K562 (cell line): Measurements from ENCODE around the gene LMNA.
"Not testable (repeated sequence)": the region's sequence is repeated elsewhere in the genome, so short reads cannot be mapped to it uniquely, and the experiment has no call there.

Experiments used
- CTCF ChIP-seq, 3 experiments: IDR thresholded peaks in 2 of 3; conservative IDR thresholded peaks in 1 of 3; 2 replicates each; pipeline ENCODE4 v1.5.1; 2011 to 2012; ENCODE audit warnings: low read length in 3 of 3, mild to moderate bottlenecking in 3 of 3, control low read depth in 2 of 3, improper control_type of control experiment in 1 of 3, inconsistent platforms in 1 of 3, low read depth in 1 of 3, mixed read lengths in 1 of 3, moderate library complexity in 1 of 3; ENCODE audit not compliant: insufficient read depth in 2 of 3
- FOXP1 ChIP-seq: sonication (generic); formaldehyde crosslinking; IDR thresholded peaks from 2 replicates; pipeline ENCODE4 v1.8.0; 2022; ENCODE audit warnings: mild to moderate bottlenecking, missing genetic modification reagents
- POLR2A ChIP-seq: fragments of 450-650 bp; conservative IDR thresholded peaks from 2 replicates; pipeline ENCODE4 v1.6.1; 2016
- SP2 ChIP-seq: IDR thresholded peaks from 2 replicates; pipeline ENCODE4 v1.6.1; 2011; ENCODE audit warnings: mild to moderate bottlenecking, low read depth, low read length, moderate library complexity; ENCODE audit not compliant: poor library complexity, severe bottlenecking; ENCODE audit errors: extremely low read depth
- YY1 ChIP-seq, 3 experiments: IDR thresholded peaks; 2 replicates each; pipeline ENCODE4 v1.6.1; 2011; ENCODE audit warnings: low read length in 2 of 3, mild to moderate bottlenecking in 2 of 3, moderate library complexity in 2 of 3, borderline replicate concordance in 1 of 3, control low read depth in 1 of 3, low read depth in 1 of 3; ENCODE audit not compliant: insufficient read depth in 3 of 3, insufficient replicate concordance in 2 of 3, control insufficient read depth in 1 of 3, insufficient read length in 1 of 3; ENCODE audit errors: extremely low read depth in 1 of 3
- ZEB2 ChIP-seq: fragments of 450-650 bp; IDR thresholded peaks from 2 replicates; pipeline ENCODE4 v1.6.1; 2016
- ZNF24 ChIP-seq: fragments of 450-650 bp; IDR thresholded peaks from 2 replicates; pipeline ENCODE4 v1.6.1; 2016
- ZNF274 ChIP-seq: IDR thresholded peaks from 2 replicates; pipeline ENCODE4 v1.6.1; 2011; ENCODE audit warnings: low read depth, mild to moderate bottlenecking, low read length, moderate library complexity, borderline replicate concordance

DNA sequence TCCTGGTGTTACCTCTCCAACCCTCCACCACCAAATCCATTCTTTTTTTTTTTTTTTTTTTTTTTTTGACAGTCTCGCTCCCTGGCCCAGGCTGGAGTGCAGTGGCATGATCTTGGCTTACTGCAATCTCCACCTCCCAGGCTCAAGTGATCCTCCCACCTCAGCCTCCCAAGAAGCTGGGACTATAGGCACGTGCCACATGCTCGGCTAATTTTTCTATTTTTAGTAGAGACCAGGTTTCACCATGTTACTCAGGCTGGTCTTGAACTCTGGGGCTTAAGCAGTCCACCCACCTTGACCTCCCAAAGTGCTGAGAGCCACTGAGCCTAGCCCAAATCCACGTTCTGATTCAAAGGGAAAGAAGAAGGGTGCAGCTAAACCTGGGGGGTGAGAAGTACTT, 6.5 kb downstream of the LMNA start:
- not testable (repeated sequence) for TF ChIP-seq ZNF24; FOXP1 (CRISPR knock-in tag); CTCF (IDR thresholded peaks at IDR 0.05 in 2 of 3, conservative IDR thresholded peaks at IDR 0.05 in 1 of 3; ENCODE audit: insufficient read depth in 2 of 3, low read depth in 1 of 3, low read length in 3 of 3); YY1 (IDR thresholded peaks at IDR 0.05; ENCODE audit: borderline replicate concordance in 1 of 3, control insufficient read depth in 1 of 3, extremely low read depth in 1 of 3, insufficient read depth in 3 of 3, insufficient read length in 1 of 3, insufficient replicate concordance in 2 of 3, low read depth in 1 of 3, low read length in 2 of 3); ZEB2; POLR2A; SP2; ZNF274
